K562 (cell line): ENCODE results near the gene BCL3. TPM values are rescaled to one million over a fixed set of nuclear protein-coding genes. Genes with fewer than 3 reads are reported as not detected.
A peak's percentile ranks its signal among the peaks of the same experiment; 100 is the strongest.

ENCODE experiments used
- CEBPB ChIP-seq: fragments of 450-650 bp; IDR thresholded peaks from 2 replicates; pipeline ENCODE4 v1.6.1; 2016; ENCODE audit warnings: missing genetic modification characterization, missing compliant biosample characterization
- DMBX1 ChIP-seq: fragments of 250-450 bp; sonication (Bioruptor Pico); IDR thresholded peaks from 2 replicates; pipeline ENCODE4 v1.8.0; 2022; ENCODE audit warnings: inconsistent platforms, mild to moderate bottlenecking, moderate library complexity, borderline replicate concordance
- FOSL1 ChIP-seq: fragments of 200-800 bp; sonication (Bioruptor generic); conservative IDR thresholded peaks from 2 replicates; pipeline ENCODE4 v1.6.1; 2016; ENCODE audit warnings: missing genetic modification characterization, missing compliant biosample characterization
- FOXA1 ChIP-seq: fragments of 450-650 bp; IDR thresholded peaks from 2 replicates; pipeline ENCODE4 v1.6.1; 2016; ENCODE audit warnings: mild to moderate bottlenecking, borderline replicate concordance
- FOXP1 ChIP-seq: sonication (generic); formaldehyde crosslinking; IDR thresholded peaks from 2 replicates; pipeline ENCODE4 v1.8.0; 2022; ENCODE audit warnings: mild to moderate bottlenecking, missing genetic modification reagents
- GTF2A2 ChIP-seq: IDR thresholded peaks from 2 replicates; pipeline ENCODE4 v1.6.1; 2016; ENCODE audit warnings: mild to moderate bottlenecking, missing genetic modification characterization, missing compliant biosample characterization
- HEY1 ChIP-seq: fragments of 250-450 bp; sonication (Bioruptor Pico); IDR thresholded peaks from 2 replicates; pipeline ENCODE4 v1.5.0; 2020; ENCODE audit warnings: mild to moderate bottlenecking, moderate library complexity, borderline replicate concordance
- NFYB ChIP-seq: IDR thresholded peaks from 2 replicates; pipeline ENCODE4 v1.6.1; 2011; ENCODE audit warnings: mild to moderate bottlenecking, moderate library complexity; ENCODE audit not compliant: insufficient read length; ENCODE audit errors: extremely low read depth
- PHF8 ChIP-seq: fragments of 200-600 bp; sonication (generic); IDR thresholded peaks from 2 replicates; pipeline ENCODE4 v1.6.1; 2012; ENCODE audit warnings: mixed run types, mild to moderate bottlenecking, inconsistent platforms, low read length, moderate library complexity, borderline replicate concordance
- SIN3A ChIP-seq, 2 experiments: fragments of 150-350 bp in 1 of 2; IDR thresholded peaks; 2 replicates each; pipeline ENCODE4 v1.6.1; 2011 to 2016; ENCODE audit warnings: borderline replicate concordance in 2 of 2, low read depth in 2 of 2, low read length in 2 of 2, mild to moderate bottlenecking in 2 of 2, moderate library complexity in 2 of 2; ENCODE audit not compliant: control insufficient read depth in 1 of 2
- SRSF9 ChIP-seq: fragments of 200-400 bp; formaldehyde crosslinking; IDR thresholded peaks from 2 replicates; pipeline ENCODE4 v1.6.1; 2017; ENCODE audit warnings: low read depth, low read length, borderline replicate concordance
- ZC3H11A ChIP-seq: IDR thresholded peaks from 2 replicates; pipeline ENCODE4 v1.6.1; 2012; ENCODE audit warnings: low read depth, low read length, improper control_type of control experiment
- ZEB2 ChIP-seq: fragments of 450-650 bp; IDR thresholded peaks from 2 replicates; pipeline ENCODE4 v1.6.1; 2016
- ZNF354B ChIP-seq: fragments of 250-450 bp; sonication (Bioruptor Pico); IDR thresholded peaks from 2 replicates; pipeline ENCODE4 v1.4.0; 2020
- ZNF76 ChIP-seq: fragments of 250-450 bp; sonication (Bioruptor Pico); IDR thresholded peaks from 2 replicates; pipeline ENCODE4 v1.4.0; 2020; ENCODE audit warnings: mild to moderate bottlenecking, moderate library complexity, borderline replicate concordance
- polyA plus RNA-seq, 8 experiments: library from polyadenylated mRNA; depleted of rRNA in 4 of 8; stranded (reverse) in 5 of 8; unstranded in 3 of 8; fragments of >200 nt; fragmentation: Nextera tagmentation in 2 of 8; fragmentation: Illumina TruSeq in 1 of 8; extraction: Ambion mirVana in 2 of 8; extraction: Trizol in 1 of 8; gene quantifications; 2 replicates each; pipeline versions ENCODE4 v1.2.1 to v1.2.3, GENCODE V29; 2011 to 2014; ENCODE audit warnings: inconsistent platforms in 1 of 8, missing spikeins in 1 of 8
- total RNA-seq, 7 experiments: library from RNA; depleted of rRNA in 6 of 7; stranded (reverse); fragments of >200 nt in 6 of 7; fragmentation: Illumina TruSeq in 2 of 7; extraction: Trizol in 2 of 7; gene quantifications; 2 replicates each; pipeline versions ENCODE4 v1.2.1 to v1.2.3, GENCODE V29; 2011 to 2021; ENCODE audit warnings: low replicate concordance in 1 of 7
- TF ChIP-seq, protein P1 (sequence below): fragments of 200-400 bp; formaldehyde crosslinking; IDR thresholded peaks from 2 replicates; pipeline ENCODE4 v1.6.1; 2017; ENCODE audit warnings: mild to moderate bottlenecking, low read depth, low read length, moderate library complexity
- TF ChIP-seq, protein P2 (sequence below): IDR thresholded peaks from 2 replicates; pipeline ENCODE4 v1.6.1; 2012; ENCODE audit warnings: low read depth, low read length, improper control_type of control experiment, borderline replicate concordance
- TF ChIP-seq, protein P3 (sequence below), 2 experiments: IDR thresholded peaks in 1 of 2; conservative IDR thresholded peaks in 1 of 2; 2 replicates each; pipeline ENCODE4 v1.6.1; 2016; ENCODE audit warnings: low read depth in 2 of 2, mild to moderate bottlenecking in 1 of 2, missing compliant biosample characterization in 1 of 2, missing genetic modification characterization in 1 of 2, moderate library complexity in 1 of 2

BCL3 gene
- total and polyA plus RNA-seq, 9 of the 15 experiments (the other 6 are each of a cell fraction or from before 2014, with no cell fraction given): 0.03 to 2.4 (median 0.50) TPM; not detected in 1

DNA sequence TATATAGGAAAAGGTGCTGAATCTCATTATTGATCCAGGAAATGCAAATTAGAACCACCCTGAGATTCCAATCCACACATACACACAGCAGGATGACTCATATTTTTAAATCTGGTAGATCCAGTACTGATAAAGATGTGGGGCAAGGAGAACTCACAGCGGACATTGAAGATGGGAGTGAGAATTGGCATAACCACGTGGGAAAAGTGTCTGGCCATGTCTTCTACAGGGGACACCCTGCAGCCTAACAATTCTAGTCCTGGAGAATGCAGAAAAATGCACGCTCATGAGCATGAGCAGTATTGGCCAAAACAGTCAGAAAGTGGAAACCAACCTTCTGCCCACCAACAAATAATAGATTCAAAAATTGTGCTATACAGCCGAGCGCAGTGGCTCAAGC is 13.5 kb upstream of the BCL3 start (continued):
- TF ChIP-seq, protein P1, sequence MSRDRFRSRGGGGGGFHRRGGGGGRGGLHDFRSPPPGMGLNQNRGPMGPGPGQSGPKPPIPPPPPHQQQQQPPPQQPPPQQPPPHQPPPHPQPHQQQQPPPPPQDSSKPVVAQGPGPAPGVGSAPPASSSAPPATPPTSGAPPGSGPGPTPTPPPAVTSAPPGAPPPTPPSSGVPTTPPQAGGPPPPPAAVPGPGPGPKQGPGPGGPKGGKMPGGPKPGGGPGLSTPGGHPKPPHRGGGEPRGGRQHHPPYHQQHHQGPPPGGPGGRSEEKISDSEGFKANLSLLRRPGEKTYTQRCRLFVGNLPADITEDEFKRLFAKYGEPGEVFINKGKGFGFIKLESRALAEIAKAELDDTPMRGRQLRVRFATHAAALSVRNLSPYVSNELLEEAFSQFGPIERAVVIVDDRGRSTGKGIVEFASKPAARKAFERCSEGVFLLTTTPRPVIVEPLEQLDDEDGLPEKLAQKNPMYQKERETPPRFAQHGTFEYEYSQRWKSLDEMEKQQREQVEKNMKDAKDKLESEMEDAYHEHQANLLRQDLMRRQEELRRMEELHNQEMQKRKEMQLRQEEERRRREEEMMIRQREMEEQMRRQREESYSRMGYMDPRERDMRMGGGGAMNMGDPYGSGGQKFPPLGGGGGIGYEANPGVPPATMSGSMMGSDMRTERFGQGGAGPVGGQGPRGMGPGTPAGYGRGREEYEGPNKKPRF: no peak
- no peak for TF ChIP-seq FOXP1 (CRISPR knock-in tag)
- TF ChIP-seq, protein P2, sequence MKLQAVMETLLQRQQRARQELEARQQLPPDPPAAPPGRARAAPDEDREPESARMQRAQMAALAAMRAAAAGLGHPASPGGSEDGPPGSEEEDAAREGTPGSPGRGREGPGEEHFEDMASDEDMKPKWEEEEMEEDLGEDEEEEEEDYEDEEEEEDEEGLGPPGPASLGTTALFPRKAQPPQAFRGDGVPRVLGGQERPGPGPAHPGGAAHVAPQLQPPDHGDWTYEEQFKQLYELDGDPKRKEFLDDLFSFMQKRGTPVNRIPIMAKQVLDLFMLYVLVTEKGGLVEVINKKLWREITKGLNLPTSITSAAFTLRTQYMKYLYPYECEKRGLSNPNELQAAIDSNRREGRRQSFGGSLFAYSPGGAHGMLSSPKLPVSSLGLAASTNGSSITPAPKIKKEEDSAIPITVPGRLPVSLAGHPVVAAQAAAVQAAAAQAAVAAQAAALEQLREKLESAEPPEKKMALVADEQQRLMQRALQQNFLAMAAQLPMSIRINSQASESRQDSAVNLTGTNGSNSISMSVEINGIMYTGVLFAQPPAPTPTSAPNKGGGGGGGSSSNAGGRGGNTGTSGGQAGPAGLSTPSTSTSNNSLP: no peak
- TF ChIP-seq, protein P3, sequence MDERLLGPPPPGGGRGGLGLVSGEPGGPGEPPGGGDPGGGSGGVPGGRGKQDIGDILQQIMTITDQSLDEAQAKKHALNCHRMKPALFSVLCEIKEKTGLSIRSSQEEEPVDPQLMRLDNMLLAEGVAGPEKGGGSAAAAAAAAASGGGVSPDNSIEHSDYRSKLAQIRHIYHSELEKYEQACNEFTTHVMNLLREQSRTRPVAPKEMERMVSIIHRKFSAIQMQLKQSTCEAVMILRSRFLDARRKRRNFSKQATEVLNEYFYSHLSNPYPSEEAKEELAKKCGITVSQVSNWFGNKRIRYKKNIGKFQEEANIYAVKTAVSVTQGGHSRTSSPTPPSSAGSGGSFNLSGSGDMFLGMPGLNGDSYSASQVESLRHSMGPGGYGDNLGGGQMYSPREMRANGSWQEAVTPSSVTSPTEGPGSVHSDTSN (CRISPR knock-in tag; IDR thresholded peaks at IDR 0.05; ENCODE audit: low read depth): no peak
- TF ChIP-seq, protein P3 (tag; conservative IDR thresholded peaks at IDR 0.05; ENCODE audit: low read depth): no peak
- TF ChIP-seq FOSL1: peak; percentile 80
- no peak for TF ChIP-seq PHF8
- TF ChIP-seq ZNF354B (CRISPR knock-in tag): no peak
- no peak for TF ChIP-seq NFYB
- TF ChIP-seq HEY1: no peak
- no peak for TF ChIP-seq ZC3H11A
- TF ChIP-seq ZEB2: no peak
- TF ChIP-seq DMBX1: no peak
- TF ChIP-seq CEBPB (tag): no peak
- TF ChIP-seq FOXA1: no peak
- no peak for TF ChIP-seq SIN3A (IDR thresholded peaks at IDR 0.05; ENCODE audit: borderline replicate concordance in 2 of 2, control insufficient read depth in 1 of 2, low read depth in 2 of 2, low read length in 2 of 2)
- TF ChIP-seq SRSF9: no peak
- no peak for TF ChIP-seq ZNF76
- no peak for TF ChIP-seq GTF2A2 (tag)
